DOHH2 (cell line): ENCODE data around the gene DLX3.

Experiments used
- EZH2phosphoT487 ChIP-seq: fragments of 200-600 bp; sonication (generic); IDR thresholded peaks from 2 replicates; pipeline ENCODE4 v1.6.1; 2017; ENCODE audit warnings: borderline replicate concordance, mild to moderate bottlenecking, antibody characterized with exemption, low read length, moderate library complexity, mixed read lengths
- TF ChIP-seq, protein P1 (sequence below): fragments of 200-600 bp; sonication (generic); IDR thresholded peaks from one replicate; pipeline ENCODE4 v1.5.1; 2014; ENCODE audit warnings: antibody characterized with exemption, mild to moderate bottlenecking, low read depth, low read length; ENCODE audit not compliant: poor library complexity, severe bottlenecking

GRCh38 chr17:49952209-49952911 is 42.7 kb downstream of the DLX3 start:
- TF ChIP-seq, protein P1, sequence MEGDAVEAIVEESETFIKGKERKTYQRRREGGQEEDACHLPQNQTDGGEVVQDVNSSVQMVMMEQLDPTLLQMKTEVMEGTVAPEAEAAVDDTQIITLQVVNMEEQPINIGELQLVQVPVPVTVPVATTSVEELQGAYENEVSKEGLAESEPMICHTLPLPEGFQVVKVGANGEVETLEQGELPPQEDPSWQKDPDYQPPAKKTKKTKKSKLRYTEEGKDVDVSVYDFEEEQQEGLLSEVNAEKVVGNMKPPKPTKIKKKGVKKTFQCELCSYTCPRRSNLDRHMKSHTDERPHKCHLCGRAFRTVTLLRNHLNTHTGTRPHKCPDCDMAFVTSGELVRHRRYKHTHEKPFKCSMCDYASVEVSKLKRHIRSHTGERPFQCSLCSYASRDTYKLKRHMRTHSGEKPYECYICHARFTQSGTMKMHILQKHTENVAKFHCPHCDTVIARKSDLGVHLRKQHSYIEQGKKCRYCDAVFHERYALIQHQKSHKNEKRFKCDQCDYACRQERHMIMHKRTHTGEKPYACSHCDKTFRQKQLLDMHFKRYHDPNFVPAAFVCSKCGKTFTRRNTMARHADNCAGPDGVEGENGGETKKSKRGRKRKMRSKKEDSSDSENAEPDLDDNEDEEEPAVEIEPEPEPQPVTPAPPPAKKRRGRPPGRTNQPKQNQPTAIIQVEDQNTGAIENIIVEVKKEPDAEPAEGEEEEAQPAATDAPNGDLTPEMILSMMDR: peak; percentile 98
- TF ChIP-seq EZH2phosphoT487: no peak
